GM21381 (cell line): ENCODE data around the gene COL11A1.
"Not testable (repeated sequence)": the region's sequence is repeated elsewhere in the genome, so short reads cannot be mapped to it uniquely, and the experiment has no call there.

Experiments used
- ATAC-seq: cut with Tn5 transposase; IDR thresholded peaks from one replicate; pipeline ENCODE4 v1.9.1; 2021; ENCODE audit warnings: mild to moderate bottlenecking, moderate library complexity; ENCODE audit not compliant: unreplicated experiment

COL11A1 gene

GRCh38 chr1:102933362-102933761 lies 175.0 kb downstream of the COL11A1 start:
- ATAC-seq = not testable (repeated sequence)

DNA sequence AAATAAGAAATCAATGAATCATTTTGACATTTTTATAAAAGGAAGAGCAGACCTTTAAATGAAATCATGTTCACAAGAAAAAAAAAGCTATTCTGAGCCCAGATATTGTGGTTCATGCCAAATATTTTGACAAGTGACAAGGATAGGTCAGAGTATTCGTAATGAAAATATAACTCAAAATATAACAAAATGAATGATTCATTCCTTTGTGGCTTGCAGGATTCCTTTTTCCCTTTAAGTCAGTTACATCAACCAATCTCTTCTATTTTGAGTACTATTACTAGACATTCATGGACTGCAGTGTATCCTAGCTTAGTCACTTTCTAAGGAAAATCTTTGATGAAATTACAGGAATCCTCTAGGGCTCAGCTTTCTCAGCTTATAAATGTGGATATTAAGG lies 188.7 kb downstream of the COL11A1 start:
- ATAC-seq = no peak

GRCh38 chr1:102901996-102902395 lies 206.3 kb downstream of the COL11A1 start:
- ATAC-seq = no peak

- no peak for ATAC-seq
These were observed 208.4 kb downstream of the COL11A1 start for GRCh38 chr1:102899935-102900334.

GRCh38 chr1:102897557-102897956 lies 210.8 kb downstream of the COL11A1 start:
- no peak for ATAC-seq

GRCh38 chr1:102896771-102897170 lies 211.6 kb downstream of the COL11A1 start:
- no peak for ATAC-seq

GRCh38 chr1:102896286-102896685 lies 212.0 kb downstream of the COL11A1 start:
- ATAC-seq = no peak

- no peak for ATAC-seq
These were observed 216.3 kb downstream of the COL11A1 start for GRCh38 chr1:102891868-102892625.

GRCh38 chr1:102886638-102887037 lies 221.7 kb downstream of the COL11A1 start:
- no peak for ATAC-seq

GRCh38 chr1:102884238-102884637 lies 224.1 kb downstream of the COL11A1 start:
- no peak for ATAC-seq

- no peak for ATAC-seq
These were observed 228.8 kb downstream of the COL11A1 start for GRCh38 chr1:102879439-102879993.

GRCh38 chr1:102875756-102876155 lies 232.6 kb downstream of the COL11A1 start:
- no peak for ATAC-seq

GRCh38 chr1:102872526-102872925 lies 235.8 kb downstream of the COL11A1 start:
- no peak for ATAC-seq

DNA sequence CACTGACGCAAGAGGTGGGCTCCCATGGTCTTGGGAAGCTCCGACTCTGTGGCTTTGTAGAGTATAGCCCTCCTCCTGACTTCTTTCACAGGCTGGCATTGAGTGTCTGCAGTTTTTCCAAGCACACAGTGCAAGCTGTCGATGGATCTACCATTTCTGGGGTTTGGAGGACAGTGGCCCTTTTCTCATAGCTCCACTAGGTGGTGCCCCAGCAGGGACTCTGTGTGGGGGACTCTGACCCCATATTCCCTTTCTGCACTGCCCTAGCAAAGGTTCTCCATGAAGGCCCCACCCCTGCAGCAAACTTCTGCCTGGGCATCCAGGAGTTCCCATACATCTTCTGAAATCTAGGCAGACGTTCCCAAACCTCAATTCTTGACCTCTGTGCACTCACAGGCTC lies 236.2 kb downstream of the COL11A1 start:
- no peak for ATAC-seq

DNA sequence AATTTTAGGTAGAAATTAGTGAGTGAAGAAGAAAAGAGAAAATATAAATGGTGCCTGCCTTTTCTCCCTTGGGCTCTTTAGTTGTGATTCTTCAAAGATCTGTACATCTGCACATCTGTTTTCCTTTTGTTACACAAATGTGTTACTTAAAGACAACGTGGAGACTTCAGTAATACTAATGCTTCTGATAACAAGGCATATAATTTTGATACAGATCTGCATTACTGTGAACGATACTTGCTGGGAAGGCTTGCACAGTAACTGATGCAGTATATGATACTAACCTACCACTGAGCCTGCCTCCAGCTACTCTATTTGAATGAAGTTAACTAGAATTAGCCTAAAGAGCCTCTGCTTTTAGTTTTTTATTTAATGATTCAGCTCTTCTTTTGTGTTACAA lies 244.6 kb downstream of the COL11A1 start:
- ATAC-seq = no peak

DNA sequence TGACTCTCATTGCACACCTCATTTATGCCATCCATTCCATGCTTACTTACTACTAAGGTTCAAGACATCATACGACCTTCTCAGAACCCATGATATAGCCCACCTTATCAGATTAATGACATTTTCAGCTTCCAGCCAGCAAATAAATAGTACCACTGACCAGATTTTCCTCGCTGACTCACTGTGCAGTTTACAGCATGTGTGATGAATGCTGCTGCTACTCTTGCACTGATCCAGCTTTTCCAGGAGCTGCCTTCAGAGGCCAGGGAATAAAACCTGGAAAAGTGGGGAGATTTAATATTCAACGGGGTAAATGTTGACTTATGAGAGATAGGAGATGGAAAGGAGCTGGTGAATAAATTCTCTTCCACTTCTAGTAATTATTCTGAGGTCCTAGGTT lies 247.1 kb downstream of the COL11A1 start:
- no peak for ATAC-seq

DNA sequence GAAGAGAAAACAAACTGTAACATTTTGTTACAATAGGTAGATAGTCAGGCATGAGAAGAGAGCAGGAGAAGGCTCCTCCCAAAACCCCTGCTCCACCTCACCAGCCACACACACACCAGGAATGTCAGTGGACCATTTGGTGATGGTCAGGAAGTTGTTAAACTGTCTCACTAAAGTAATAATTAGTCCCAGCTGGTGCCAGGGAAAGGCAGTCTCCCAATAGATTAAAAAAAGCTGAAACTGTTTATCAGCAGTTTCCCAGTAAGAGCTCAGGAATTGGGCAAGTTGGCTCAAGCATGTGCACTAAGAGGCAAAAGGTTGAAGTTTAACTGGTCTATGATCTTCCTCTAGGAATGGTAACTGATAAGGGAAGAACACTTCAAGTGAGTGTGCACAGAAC lies 249.6 kb downstream of the COL11A1 start:
- no peak for ATAC-seq

GRCh38 chr1:102857251-102857650 lies 251.1 kb downstream of the COL11A1 start:
- ATAC-seq = no peak

DNA sequence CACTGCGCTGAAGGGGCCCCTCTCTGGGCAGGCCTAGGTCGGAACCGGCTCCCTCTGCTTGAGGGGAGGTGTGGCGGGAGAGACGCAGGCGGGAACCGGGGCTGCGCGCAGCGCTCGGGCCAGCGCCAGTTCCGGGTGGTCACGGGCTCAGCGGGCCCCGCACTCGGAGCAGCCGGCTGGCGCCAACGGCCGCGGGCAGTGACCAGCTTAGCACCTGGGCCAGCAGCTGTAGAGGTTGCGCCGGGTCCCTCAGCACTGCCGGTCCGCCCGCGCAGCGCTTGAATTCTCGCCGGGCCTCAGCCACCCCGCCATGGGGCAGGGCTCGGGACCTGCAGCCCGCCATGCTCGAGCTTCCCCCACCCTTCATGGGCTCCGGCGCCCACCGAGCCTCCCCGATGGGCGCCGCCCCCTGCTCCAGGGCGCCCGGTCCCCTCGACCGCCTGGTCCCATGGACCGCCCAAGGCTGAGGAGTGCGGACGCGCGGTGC lies 254.6 kb downstream of the COL11A1 start:
- no peak for ATAC-seq

DNA sequence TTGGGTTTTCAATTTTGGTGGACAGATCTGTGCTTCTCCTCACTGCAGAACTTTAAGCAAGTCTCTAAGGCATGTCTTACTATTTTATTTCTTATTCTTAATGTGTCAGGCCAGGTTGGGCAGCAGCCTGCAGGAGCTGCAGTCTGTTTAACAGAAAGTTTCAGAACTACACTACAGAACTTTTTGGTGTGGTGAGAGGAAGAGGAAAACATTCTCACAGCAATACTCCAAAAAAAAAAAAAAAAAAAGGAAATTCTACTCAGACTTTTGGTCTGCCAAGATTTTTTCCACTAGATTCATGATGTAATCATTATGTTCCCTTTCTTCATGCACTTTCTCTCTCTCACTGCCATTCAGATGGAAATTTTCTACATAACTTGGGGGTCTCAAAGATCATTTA lies 255.2 kb downstream of the COL11A1 start:
- ATAC-seq = no peak

DNA sequence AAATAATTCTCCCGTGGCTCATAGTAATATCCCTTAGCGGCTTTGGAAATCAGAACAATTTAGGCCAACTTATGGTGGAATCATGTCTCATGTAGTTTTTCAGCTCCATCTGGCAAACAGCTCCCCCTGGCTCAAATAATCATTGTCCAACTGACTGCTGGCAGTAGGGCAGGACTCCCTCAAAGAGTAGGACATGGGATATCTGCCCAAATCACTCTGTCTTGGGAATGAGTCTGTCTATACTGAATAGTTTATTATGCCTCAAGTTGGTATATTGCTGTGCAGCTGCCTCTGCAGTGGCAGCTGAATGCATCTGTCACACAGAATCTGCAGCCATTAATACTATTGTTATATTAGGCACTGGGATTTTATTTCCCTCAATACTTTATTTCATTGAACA lies 255.7 kb downstream of the COL11A1 start:
- no peak for ATAC-seq

DNA sequence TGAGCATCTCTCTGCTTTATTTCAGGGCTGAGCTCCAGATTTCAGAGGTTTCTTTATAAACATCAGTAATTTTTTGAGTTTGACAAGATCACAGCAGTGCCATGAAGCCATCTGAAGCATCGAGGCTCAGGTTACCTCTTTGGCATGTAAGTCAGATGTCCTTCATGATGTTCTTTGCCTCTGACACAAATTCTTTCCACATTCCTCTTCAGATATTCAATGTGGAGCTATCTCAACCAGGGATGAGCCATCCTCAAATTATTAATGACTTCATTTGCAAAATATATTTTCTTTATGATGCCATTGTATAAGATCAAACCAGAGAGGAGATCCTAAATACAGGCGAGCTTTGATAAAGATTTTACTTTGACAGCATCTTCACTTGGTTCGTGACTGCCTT lies 256.7 kb downstream of the COL11A1 start:
- ATAC-seq = no peak

- no peak for ATAC-seq
These were observed 265.7 kb downstream of the COL11A1 start for GRCh38 chr1:102842606-102843005.
